Glomerular endothelial cell (primary cell): Measurements from ENCODE around the gene PTPN13. TPM values are rescaled to one million over a fixed set of nuclear protein-coding genes. Genes with fewer than 3 reads are reported as not detected.
A peak's percentile ranks its signal among the peaks of the same experiment; 100 is the strongest.
"Not testable (repeated sequence)": the region's sequence is repeated elsewhere in the genome, so short reads cannot be mapped to it uniquely, and the experiment has no call there.

Experiments
- DNase-seq: peaks from one replicate; pipeline ENCODE4 v3.0.0-alpha.2; 2011; ENCODE audit warnings: low read depth, low spot score; ENCODE audit errors: extremely low read depth
- total RNA-seq: library from RNA; depleted of rRNA; stranded (reverse); fragments of >200 nt; gene quantifications from 2 replicates; pipeline ENCODE4 v1.2.3, GENCODE V29; 2015

PTPN13 gene
- total RNA-seq, 1 donor from 2014 or later: 3.0 TPM

GRCh38 chr4:86631166-86631565 lies 37.1 kb downstream of the PTPN13 start:
- DNase-seq: no peak

DNA sequence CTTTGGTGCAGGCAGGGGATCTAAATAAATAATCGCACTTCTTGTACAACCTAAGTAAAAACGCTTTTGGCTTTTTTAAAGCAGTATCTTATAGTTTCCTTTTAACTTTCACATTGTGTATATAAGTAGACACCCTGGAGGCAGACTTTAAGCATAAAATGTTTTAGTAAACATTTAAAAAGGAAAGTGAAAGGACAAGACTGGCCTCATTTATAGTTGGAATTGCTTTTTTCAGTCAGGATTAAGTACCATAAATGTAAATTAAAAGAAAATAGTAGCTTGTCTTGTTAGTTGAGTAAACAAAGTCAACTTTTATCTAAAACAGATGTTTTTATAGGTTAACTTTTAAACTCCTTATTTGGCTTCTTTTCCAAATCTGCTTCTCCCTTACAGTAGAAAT lies 39.7 kb downstream of the PTPN13 start:
- no peak for DNase-seq

DNA sequence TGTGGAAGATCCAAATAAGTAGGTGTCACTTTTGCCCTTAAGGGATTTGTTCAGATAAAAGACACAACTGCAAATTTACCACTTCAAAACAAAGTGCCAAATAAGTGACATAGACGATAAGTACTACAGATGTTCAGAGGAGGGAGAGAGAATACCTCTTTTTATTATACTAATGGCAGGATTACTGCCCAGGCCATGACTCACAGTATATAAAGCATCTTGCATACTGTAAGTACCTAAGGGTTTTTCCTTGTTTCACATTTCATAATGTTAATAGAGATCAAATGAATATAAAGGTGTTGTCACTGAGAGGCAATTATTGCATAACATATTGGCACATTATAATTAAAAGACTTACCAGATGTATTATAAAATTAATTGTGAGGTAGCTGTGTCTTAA lies 46.4 kb downstream of the PTPN13 start:
- DNase-seq: no peak

DNA sequence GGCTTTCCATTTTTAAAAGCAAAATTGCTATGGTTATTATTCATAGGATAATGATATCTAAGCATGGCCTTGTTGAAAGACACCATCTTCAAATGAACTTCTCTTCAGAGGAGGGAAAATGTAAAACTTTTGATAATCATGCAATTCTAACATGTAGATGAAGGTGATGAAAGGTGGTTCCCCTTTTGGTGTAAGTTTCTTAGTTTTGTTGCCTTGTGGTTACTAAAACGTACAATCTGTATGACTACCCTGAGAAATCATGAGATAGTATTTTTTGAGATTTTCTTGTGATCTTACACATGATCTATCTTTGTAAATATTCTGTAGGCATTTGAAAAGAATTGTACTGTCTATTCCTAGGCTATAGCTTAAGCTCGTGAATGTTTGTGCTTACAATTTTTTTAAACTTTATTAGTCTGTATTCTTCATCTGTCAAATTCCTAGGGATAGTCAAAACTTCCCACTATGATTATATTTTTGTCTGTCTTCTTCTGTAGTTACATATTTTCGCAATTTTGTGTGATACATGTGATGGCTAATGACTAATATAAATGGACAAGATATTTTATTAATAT lies 47.5 kb downstream of the PTPN13 start:
- DNase-seq: no peak

DNA sequence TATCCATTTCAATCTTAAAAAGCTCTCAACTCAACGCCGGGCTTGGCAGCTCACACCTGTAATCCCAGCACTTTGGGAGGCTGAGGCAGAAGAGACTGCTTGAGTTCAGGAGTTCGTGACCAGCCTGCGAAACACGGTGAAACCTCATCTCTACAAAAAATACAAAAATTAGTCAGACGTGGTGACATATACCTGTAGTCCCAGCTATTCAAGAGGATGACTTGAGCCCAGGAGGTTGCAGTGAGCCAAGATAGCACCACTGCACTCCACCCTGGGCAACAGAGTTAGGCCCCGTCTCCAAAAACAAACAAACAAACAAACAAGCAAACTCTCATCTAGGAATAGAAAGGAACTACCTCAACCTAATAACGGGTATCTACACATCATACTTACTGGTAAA lies 50.8 kb downstream of the PTPN13 start:
- DNase-seq: no peak

DNA sequence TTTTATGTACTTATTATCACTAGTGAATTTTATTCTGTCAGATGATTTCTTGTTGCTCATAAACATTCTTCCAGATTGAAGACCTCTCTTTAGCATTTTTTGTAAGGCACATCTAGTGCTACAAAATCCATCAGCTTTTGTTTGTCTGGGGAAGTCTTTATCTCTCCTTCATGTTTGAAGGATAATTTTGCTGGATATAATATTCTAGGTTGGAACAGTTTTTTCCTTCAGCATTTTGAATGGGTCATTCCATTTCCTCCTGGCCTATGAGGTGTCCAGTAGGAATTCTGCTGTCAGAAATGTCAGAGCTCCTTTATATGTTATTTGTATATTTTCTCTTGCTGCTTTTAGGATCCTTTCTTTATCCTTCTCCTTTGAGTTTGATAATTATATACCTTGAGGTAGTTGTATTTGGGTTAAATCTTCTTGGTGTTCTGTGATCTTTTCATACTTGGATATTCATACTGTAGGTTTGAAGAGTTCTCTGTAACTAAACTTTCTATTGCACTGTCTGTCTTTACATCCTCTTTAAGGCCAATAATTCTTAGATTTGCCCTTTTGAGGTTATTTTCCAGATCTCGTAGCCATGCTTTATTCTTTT lies 58.3 kb downstream of the PTPN13 start:
- DNase-seq: no peak

GRCh38 chr4:86653237-86653865 lies 59.2 kb downstream of the PTPN13 start:
- DNase-seq: peak; percentile 12

GRCh38 chr4:86656781-86657180 lies 62.7 kb downstream of the PTPN13 start:
- not testable (repeated sequence) for DNase-seq

- no peak for DNase-seq
These were observed 63.3 kb downstream of the PTPN13 start for GRCh38 chr4:86657382-86657781.

DNA sequence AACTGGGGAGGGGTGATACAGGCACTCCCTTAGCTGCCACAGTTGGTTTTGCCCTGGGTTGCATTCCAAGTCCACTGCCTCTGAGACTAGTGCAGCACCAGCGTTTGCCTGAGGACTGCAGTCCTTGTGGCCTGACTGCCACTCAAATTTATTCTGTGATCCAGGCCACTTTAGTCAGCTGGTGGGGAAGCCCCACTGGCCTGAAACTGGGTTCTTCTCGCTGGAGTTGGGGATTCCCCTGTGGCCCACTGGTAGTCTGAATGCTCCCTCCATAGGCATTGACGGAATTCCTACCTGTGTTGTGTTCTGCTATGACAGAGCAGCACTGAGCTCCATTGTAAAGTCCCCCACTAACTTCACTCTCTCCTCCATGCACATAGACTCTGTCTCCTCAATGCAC lies 63.8 kb downstream of the PTPN13 start:
- DNase-seq: no peak

DNA sequence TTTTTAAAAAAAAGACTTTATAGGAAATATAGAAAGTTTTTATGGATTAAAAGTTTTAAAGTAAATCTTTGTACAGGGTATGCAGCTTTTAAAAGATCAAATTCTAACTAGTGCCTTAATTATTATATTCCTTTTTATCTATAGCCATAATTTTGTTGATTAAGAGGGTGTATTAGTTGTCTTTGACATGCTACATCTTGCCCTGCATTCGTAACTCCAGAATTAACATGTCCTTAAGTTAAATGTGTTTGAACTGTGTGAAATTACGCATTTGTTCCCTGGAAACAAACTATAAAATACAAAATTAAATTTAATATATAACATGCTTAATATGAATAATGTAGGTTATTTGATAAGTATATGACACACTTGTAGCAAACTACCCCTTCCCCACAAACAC lies 66.3 kb downstream of the PTPN13 start:
- DNase-seq: no peak

DNA sequence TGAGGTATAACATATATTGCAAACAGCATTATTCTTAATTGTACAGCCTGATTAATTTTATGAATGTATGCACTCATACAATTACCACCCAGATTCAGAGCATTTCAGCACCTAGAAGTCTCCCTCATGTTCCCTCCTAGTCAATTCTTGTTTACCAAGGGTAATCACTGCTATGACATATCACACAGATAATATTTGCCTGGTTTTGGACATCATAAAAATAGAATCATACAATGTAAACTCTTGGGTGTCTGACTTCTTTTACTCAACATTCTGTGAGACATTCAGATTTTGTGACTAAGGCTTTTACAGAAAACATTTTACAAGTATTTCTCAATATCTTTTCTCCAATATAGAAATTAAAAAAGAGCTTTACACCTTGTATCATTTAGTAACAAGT lies 66.9 kb downstream of the PTPN13 start:
- DNase-seq: no peak

GRCh38 chr4:86661418-86661817 lies 67.3 kb downstream of the PTPN13 start:
- DNase-seq: no peak

DNA sequence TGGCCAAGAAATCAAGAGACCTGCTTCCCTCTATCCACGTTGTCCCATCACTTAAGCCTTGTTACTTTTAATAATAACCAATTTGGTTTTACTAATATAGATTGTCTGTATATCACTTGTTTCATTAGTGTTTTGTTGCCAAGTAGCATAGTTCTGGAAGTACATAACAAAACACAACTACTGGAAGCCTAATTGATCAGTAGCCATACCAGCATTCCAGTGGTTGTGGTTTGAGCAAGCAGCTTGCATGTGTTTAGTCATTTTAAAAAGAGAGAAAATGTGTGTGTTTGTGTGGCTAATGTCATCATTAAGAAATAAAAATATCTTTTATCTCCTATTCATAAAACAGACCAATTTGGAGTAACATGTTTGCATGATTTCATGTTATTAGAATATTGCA lies 70.8 kb downstream of the PTPN13 start:
- DNase-seq: no peak

DNA sequence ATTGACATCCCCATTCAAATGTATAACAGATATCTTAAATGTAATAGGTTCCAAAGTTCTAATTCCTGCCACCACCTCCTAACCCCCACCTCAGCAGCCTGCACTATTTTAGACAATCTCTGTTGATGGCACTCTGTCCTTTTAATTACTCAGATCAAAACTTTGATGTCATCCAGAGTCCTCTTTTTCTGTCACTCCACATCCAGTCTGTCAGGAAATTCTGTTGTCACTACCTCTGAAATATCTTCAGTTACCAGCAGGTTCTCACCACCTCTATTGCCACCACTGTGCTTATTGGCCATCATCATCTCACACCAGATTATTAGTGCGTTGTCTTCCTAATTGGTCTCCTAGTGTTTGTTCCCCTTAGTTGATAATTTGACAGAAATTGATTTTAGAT lies 76.2 kb downstream of the PTPN13 start:
- DNase-seq: no peak

DNA sequence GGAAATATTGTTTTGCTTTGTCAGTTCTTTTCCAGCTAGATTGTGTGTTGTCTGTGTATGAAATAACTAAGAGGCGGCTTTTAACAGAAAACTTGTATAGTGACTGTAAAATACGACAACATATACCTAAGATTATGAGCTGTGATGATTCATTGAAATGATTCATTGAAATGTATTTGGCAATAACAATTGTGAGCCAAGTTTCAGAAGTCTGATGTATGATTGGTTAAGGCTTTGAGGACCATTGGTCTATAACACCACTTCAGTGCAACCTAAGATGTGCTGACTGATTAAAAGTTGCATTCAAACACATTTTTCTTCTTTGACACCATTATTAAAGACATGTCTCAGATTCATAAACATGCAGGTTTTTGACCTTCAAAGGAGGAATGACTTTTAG lies 76.6 kb downstream of the PTPN13 start:
- DNase-seq: no peak

GRCh38 chr4:86675548-86675947 lies 81.4 kb downstream of the PTPN13 start:
- no peak for DNase-seq

- no peak for DNase-seq
These were observed 84.7 kb downstream of the PTPN13 start for GRCh38 chr4:86678796-86679195.

GRCh38 chr4:86679441-86679840 lies 85.3 kb downstream of the PTPN13 start:
- no peak for DNase-seq

GRCh38 chr4:86683167-86683566 lies 89.1 kb downstream of the PTPN13 start:
- DNase-seq: no peak

- DNase-seq: no peak
These were observed 89.9 kb downstream of the PTPN13 start for GRCh38 chr4:86683983-86684382.

GRCh38 chr4:86685401-86685800 lies 91.3 kb downstream of the PTPN13 start:
- peak; percentile 20 for DNase-seq

DNA sequence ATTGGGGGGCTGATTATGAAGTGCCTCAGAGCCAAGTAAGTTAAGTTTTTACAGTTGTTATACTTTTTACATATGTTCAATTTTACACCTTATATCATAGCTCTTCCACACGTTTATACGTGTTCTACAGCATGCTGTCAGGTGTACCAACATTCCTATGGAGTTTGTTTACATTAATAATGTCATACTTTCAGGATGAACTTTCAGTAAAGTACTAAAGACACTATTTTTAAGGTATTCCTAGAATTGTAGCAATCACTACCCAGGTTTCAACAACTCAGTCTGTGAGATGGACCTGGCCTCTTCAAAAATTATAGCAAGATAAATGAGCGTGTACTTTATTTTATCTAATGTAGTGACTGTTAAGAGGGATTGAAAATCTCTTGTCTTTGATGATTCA lies 92.6 kb downstream of the PTPN13 start:
- DNase-seq: no peak
